Activated T-helper 1 cell treated with anti-CD3 and anti-CD28 coated beads, Interleukin-2, amount 50 U/mL, for 16 hours (primary cell): Measurements from ENCODE around the gene SCAF11.

Source experiments
- DNase-seq, 2 donors: peaks; one replicate each; pipeline ENCODE4 v3.0.0-alpha.2; 2020; ENCODE audit warnings: low read depth in 1 of 2, low spot score in 1 of 2

The SCAF11 gene

GRCh38 chr12:45980540-45980939 lies 9.8 kb downstream of the SCAF11 start:
- DNase-seq: no peak

DNA sequence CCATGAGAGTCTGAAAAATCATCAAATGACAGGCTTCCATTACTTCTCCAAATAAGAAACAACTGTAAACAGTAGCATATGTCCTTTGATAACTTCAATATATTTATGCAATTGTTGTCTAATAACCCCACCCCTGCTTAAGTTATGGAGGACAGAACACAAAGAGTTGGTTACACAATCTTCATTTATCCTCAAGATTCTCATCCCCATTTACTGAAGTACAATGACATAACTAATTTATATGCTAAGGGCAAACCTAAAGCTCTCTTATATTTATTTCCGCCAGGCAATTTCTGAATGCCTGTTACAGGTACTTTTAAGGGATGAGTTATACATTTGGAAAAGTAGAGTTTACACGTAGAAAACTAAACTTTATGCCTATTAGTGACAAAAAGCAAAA lies 12.3 kb downstream of the SCAF11 start:
- no peak for DNase-seq

- DNase-seq: no peak
Measured at GRCh38 chr12:45977620-45978019, 12.8 kb downstream of the SCAF11 start.

GRCh38 chr12:45975506-45975905 lies 14.9 kb downstream of the SCAF11 start:
- DNase-seq: no peak

DNA sequence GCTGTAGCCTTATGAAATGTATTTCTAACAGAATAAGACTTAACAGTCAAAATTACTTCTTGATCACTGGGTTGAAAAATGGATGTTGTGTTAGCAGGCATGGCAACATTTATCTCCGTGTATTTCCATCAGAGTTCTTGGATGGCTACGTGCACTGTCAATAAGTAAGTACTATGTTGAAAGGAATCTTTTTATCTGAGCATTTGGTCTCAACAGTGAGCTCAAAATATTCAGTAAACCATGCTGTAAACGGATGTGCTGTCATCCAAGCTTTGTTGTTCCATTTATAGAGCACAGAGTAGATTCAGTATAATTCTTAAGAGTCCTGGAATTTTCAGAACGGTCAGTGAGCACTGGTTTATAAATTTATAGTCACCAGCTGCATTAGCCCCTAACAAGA lies 15.5 kb downstream of the SCAF11 start:
- DNase-seq: no peak

DNA sequence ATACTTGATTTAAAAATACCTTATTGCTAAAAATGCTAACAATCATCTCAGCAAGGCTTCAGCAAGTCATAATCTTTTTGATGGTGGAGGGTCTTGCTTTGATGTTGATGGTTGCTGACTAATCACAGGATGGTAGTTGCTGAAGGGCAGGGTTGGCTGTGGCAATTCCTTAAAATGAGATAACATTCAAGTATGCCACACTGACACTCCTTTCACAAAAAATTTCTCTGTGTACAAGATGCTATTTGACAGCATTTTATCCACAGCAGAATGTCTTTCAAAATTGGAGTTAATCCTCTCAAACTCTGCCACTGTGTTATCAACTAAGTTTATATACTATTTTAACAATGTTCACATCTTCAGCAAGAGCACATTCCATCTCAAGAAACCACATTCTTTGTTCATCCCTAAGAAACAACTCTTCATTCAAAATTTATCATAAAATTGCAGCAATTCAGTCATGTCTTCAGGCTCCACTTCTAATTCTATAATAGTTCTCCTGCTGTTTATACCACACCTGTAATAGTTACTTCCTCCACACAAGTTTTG lies 16.1 kb downstream of the SCAF11 start:
- DNase-seq: no peak

GRCh38 chr12:45973526-45973925 lies 16.8 kb downstream of the SCAF11 start:
- DNase-seq: no peak

DNA sequence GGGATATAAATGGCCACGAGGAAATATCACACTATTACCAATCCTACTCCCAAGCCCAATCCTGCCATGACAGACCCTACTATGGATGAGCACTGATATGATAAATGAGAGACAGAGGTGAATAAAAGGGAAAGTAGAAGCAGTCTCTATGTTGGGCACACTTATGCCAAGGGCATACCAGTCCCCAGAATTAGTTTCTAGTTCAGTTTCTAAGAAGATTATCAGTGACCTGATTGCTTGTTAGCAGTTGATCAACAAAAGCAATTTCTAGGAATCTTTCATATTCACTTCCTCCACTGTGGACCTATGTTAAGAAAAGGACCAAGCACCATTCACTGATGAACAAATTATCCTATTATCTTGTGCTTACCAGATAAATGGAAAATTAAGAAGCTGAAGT lies 20.0 kb downstream of the SCAF11 start:
- DNase-seq: no peak

DNA sequence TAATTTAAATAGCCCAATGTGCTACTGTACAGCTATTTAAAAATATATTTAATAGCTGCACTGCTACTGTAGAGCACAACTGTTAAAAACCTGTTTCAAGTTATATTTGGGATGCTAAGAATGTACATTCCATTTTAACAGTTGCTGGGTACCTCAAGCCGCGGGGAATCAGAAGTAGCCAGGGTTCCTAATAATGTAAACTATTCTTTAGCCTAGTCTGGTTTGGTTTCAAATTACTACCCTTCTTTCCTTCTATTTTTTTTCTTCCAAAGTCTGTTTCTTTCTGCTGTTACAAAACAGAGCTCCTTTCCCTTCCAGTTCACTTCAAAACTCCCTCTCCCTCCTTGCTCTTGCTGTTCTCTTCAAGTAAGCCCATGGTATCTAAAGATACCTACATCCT lies 21.3 kb downstream of the SCAF11 start:
- no peak for DNase-seq

- DNase-seq: no peak
Measured at GRCh38 chr12:45966486-45966885, 23.9 kb downstream of the SCAF11 start.

DNA sequence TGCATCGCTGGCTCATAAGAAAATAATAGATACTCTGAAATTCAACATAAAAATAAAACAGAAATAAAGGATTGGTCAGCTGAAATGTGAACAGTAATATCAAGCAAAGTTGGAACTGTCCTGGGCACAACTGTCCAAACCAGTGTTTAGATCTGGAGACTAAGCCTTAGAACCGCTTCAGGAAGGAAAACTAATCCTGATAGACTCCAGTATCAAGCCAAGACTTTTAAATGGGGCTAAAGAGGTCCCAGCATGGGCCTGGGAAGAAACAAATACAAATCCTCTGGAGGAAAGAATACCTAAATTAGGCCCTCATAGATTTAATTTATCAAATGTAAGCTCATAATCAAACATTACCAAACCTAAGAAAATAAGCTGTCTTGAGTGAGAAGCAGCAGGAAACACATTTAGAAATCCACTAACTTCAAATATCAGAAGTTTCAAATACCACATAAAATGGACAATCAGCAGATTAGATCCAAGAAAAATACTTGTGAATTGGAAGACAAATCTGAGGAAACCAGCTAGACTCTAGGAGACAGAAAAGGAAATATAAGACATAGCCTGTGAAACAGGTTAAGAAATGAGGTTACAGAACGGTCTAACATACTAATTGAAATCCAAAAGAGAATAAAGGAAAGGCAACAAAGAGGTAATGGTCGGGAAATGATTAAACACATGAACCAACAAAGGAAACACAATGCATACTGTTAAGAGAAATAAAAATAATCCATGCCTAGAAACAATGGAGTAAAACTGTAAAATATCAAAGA lies 27.6 kb downstream of the SCAF11 start:
- DNase-seq: no peak

- DNase-seq: no peak
Measured at GRCh38 chr12:45959728-45960127, 30.6 kb downstream of the SCAF11 start.

DNA sequence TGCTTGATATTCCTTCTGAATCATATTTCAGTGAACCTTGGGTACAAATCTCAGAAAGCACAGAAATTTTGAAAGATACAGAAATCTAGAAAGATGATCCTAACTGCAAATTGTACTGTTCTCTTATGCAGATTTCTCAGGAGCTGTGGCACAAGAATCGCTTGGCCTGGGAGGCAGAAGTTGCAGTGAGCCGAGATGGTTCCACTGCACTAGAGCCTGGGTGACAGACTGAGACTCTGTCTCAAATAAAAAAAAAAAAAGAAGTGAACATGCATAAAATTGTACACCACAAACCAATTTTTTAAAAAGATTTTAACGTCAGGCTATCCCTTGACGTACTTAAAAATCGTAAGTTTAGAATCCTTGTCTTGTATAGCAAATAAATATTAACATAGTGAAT lies 31.3 kb downstream of the SCAF11 start:
- no peak for DNase-seq

GRCh38 chr12:45948546-45948945 lies 41.8 kb downstream of the SCAF11 start:
- DNase-seq: no peak

- DNase-seq: no peak
Measured at GRCh38 chr12:45946435-45946834, 43.9 kb downstream of the SCAF11 start.

- no peak for DNase-seq
Measured at GRCh38 chr12:45944771-45945170, 45.6 kb downstream of the SCAF11 start.

DNA sequence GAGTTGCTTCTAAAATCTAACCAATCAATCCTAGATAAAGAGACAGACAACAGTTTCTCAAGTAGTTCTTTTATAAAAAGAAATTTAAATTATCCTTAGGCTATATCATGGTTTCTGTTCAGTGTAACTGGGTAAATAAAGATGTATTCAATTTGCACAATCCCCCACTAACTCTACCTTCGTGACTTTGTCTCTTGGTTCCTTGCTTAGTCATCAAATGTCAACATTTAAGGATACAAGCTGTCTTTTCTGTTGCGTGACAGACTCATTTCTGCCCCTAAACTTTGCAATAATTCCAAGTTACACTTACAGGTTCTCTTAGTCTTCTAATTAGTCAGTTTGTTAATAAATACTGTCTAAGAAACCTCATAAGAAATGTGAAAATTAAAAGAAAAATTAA lies 50.6 kb downstream of the SCAF11 start:
- DNase-seq: no peak

DNA sequence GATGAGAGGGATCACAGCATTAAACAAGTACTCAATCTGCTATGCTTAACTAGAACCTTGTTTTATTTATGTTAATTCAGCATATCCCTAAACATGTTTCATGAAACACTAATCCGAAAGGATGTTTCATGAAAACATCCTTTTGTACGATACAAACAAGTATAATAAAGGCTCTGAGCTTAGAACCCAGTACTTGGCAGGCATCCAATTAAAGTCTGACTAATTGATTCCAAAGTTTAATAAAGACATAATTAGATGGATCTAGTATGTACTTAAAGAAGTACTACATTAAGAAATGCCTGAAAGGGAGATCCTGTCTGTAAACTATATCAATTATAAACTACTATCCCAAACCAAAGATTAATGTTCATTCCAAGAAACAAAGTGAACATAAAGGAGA lies 51.8 kb downstream of the SCAF11 start:
- DNase-seq: no peak

GRCh38 chr12:45934956-45935355 lies 55.4 kb downstream of the SCAF11 start:
- DNase-seq: no peak

GRCh38 chr12:45933504-45933903 lies 56.9 kb downstream of the SCAF11 start:
- DNase-seq: no peak

- no peak for DNase-seq
Measured at GRCh38 chr12:45930369-45930768, 60.0 kb downstream of the SCAF11 start.

DNA sequence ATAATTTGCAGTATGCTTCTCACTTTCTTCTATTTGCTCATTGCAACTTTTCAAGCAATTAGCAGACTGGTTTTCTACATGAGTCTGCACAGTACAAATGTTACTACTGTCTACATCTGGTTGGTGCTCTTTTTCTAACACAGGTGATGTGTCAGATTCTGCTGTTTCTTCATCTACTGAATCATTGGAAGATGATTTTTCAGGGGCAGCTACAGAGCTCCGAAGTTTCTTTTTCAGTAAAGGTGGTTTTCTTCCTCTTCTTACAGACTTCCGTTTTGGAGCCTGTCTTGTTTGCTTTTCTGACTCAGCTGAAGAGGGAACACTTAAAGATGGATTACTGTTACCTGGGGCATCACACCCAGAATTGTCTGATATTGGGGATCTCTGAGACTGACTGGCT lies 62.1 kb downstream of the SCAF11 start:
- DNase-seq: no peak

- no peak for DNase-seq
Measured at GRCh38 chr12:45918818-45919217, 71.6 kb downstream of the SCAF11 start.
